GM12878 (cell line): ENCODE data around the gene ZC3H10. TPM values are rescaled to one million over a fixed set of nuclear protein-coding genes. Genes with fewer than 3 reads are reported as not detected.

Source experiments
- CHD4 ChIP-seq: fragments of 200-600 bp; sonication (generic); IDR thresholded peaks from 2 replicates; pipeline ENCODE4 v1.6.1; 2016; ENCODE audit warnings: mild to moderate bottlenecking
- EGR1 ChIP-seq, 2 experiments: IDR thresholded peaks; 1 replicate in 1 of 2; 2 replicates in 1 of 2; pipeline ENCODE4 v1.6.1; 2011 to 2012; ENCODE audit warnings: low read depth in 2 of 2, low read length in 2 of 2, borderline replicate concordance in 1 of 2, mild to moderate bottlenecking in 1 of 2, moderate library complexity in 1 of 2
- IKZF1 ChIP-seq: fragments of 450-650 bp; conservative IDR thresholded peaks from 2 replicates; pipeline ENCODE4 v1.6.1; 2017; ENCODE audit warnings: antibody characterized with exemption, mild to moderate bottlenecking
- IKZF2 ChIP-seq, 2 experiments: fragments of 450-650 bp; IDR thresholded peaks; 2 replicates each; pipeline ENCODE4 v1.6.1; 2017; ENCODE audit warnings: mild to moderate bottlenecking in 2 of 2, moderate library complexity in 2 of 2
- MYC ChIP-seq: IDR thresholded peaks from 2 replicates; pipeline ENCODE4 v1.6.1; 2011; ENCODE audit warnings: mild to moderate bottlenecking, low read length, moderate library complexity, inconsistent platforms; ENCODE audit not compliant: insufficient read depth, insufficient replicate concordance, insufficient read length, severe bottlenecking
- NR2F1 ChIP-seq: fragments of 450-650 bp; conservative IDR thresholded peaks from 2 replicates; pipeline ENCODE4 v1.6.1; 2017; ENCODE audit warnings: mild to moderate bottlenecking
- RAD21 ChIP-seq: IDR thresholded peaks from 2 replicates; pipeline ENCODE4 v1.6.1; 2011; ENCODE audit warnings: mild to moderate bottlenecking, low read depth, low read length, moderate library complexity; ENCODE audit not compliant: insufficient read depth
- RUNX3 ChIP-seq: IDR thresholded peaks from 2 replicates; pipeline ENCODE4 v1.6.1; 2012; ENCODE audit warnings: low read length, inconsistent platforms
- SMARCA5 ChIP-seq: fragments of 450-650 bp; IDR thresholded peaks from 2 replicates; pipeline ENCODE4 v1.6.1; 2017; ENCODE audit warnings: mild to moderate bottlenecking
- SMC3 ChIP-seq: IDR thresholded peaks from 2 replicates; pipeline ENCODE4 v1.6.1; 2011; ENCODE audit warnings: low read length, improper control_type of control experiment, borderline replicate concordance
- SREBF2 ChIP-seq: IDR thresholded peaks from 2 replicates; pipeline ENCODE4 v1.6.1; 2012; ENCODE audit warnings: mild to moderate bottlenecking, low read length
- YY1 ChIP-seq: IDR thresholded peaks from 2 replicates; pipeline ENCODE4 v1.6.1; 2011; ENCODE audit warnings: low read depth, mild to moderate bottlenecking, low read length
- polyA plus RNA-seq, 11 experiments: library from polyadenylated mRNA; depleted of rRNA in 4 of 11; unstranded in 6 of 11; stranded (reverse) in 5 of 11; fragments of >200 nt; fragmentation: Nextera tagmentation in 4 of 11; fragmentation: Illumina TruSeq in 1 of 11; extraction: Ambion mirVana in 4 of 11; extraction: Trizol in 1 of 11; gene quantifications; 1 replicate in 1 of 11; 2 replicates in 10 of 11; pipeline versions ENCODE4 v1.2.1 to v1.2.3, GENCODE V29; 2011 to 2016; ENCODE audit warnings: inconsistent platforms in 2 of 11, missing spikeins in 2 of 11, low read depth in 1 of 11
- total RNA-seq, 4 experiments: library from RNA; depleted of rRNA in 3 of 4; stranded (reverse); fragments of >200 nt in 3 of 4; fragmentation: Illumina TruSeq in 1 of 4; extraction: Trizol in 1 of 4; gene quantifications; 2 replicates each; pipeline versions ENCODE4 v1.2.1 to v1.2.3, GENCODE V29; 2013 to 2021
- TF ChIP-seq, protein P1 (sequence below): IDR thresholded peaks from 2 replicates; pipeline ENCODE4 v1.6.1; 2011; ENCODE audit warnings: low read depth, mild to moderate bottlenecking, low read length, moderate library complexity, borderline replicate concordance; ENCODE audit errors: extremely low read depth
- TF ChIP-seq, protein P2 (sequence below): fragments of 450-650 bp; IDR thresholded peaks from 2 replicates; pipeline ENCODE4 v1.6.1; 2017; ENCODE audit warnings: low read depth, mild to moderate bottlenecking, moderate library complexity
- TF ChIP-seq, protein P3 (sequence below): fragments of 450-650 bp; IDR thresholded peaks from 2 replicates; pipeline ENCODE4 v1.6.1; 2017; ENCODE audit warnings: mild to moderate bottlenecking, low read depth, inconsistent platforms; ENCODE audit not compliant: poor library complexity, severe bottlenecking

Gene ZC3H10
- total and polyA plus RNA-seq, 10 of the 15 experiments (the other 5 are each of a cell fraction or from before 2014, with no cell fraction given) = 0.56 to 6.4 (median 3.7) TPM

DNA sequence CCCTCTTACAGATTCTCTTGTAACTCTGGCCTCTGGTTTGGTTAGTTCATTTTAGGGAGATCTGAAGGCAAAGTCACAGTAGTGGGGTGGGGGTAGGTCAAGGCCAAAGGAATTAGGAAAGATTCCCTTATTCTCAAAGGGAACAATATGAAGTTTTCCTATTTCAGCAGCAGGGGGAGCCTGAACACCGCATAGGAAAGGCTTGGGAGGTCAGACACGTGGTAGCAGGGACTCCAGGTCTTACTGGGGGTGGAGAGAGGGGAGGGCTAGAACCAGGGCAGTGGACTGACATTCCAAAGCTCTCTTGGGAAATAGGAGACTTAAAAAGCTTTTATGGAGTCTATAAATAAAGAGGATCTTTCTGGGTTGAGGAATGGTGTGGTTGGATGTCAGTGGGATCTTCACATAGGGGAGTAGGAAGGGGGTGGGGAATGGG is 1.3 kb downstream of the ZC3H10 start (continued):
- peak; percentile 7 to 52; a peak in 3 of 4 replicates for TF ChIP-seq IKZF2 (IDR thresholded peaks at IDR 0.05)
- TF ChIP-seq NR2F1 = peak; percentile 60
- peak; percentile 91 for TF ChIP-seq RAD21
- TF ChIP-seq, protein P1, sequence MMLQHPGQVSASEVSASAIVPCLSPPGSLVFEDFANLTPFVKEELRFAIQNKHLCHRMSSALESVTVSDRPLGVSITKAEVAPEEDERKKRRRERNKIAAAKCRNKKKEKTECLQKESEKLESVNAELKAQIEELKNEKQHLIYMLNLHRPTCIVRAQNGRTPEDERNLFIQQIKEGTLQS = peak; percentile 46; the same call in 1 of the 2 replicates
- TF ChIP-seq, protein P2, sequence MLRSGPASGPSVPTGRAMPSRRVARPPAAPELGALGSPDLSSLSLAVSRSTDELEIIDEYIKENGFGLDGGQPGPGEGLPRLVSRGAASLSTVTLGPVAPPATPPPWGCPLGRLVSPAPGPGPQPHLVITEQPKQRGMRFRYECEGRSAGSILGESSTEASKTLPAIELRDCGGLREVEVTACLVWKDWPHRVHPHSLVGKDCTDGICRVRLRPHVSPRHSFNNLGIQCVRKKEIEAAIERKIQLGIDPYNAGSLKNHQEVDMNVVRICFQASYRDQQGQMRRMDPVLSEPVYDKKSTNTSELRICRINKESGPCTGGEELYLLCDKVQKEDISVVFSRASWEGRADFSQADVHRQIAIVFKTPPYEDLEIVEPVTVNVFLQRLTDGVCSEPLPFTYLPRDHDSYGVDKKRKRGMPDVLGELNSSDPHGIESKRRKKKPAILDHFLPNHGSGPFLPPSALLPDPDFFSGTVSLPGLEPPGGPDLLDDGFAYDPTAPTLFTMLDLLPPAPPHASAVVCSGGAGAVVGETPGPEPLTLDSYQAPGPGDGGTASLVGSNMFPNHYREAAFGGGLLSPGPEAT = peak; percentile 67
- TF ChIP-seq EGR1 (IDR thresholded peaks at IDR 0.05; ENCODE audit: borderline replicate concordance in 1 of 2, low read depth in 2 of 2, low read length in 2 of 2) = no peak
- peak; percentile 53 for TF ChIP-seq SMC3
- no peak for TF ChIP-seq SREBF2
- TF ChIP-seq, protein P3, sequence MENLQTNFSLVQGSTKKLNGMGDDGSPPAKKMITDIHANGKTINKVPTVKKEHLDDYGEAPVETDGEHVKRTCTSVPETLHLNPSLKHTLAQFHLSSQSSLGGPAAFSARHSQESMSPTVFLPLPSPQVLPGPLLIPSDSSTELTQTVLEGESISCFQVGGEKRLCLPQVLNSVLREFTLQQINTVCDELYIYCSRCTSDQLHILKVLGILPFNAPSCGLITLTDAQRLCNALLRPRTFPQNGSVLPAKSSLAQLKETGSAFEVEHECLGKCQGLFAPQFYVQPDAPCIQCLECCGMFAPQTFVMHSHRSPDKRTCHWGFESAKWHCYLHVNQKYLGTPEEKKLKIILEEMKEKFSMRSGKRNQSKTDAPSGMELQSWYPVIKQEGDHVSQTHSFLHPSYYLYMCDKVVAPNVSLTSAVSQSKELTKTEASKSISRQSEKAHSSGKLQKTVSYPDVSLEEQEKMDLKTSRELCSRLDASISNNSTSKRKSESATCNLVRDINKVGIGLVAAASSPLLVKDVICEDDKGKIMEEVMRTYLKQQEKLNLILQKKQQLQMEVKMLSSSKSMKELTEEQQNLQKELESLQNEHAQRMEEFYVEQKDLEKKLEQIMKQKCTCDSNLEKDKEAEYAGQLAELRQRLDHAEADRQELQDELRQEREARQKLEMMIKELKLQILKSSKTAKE = peak; percentile 13
- 0 out of 2 replicates have a peak, but pooled peaks have one; percentile 28 for TF ChIP-seq SMARCA5
- peak; percentile 58; the same call in 1 of the 2 replicates for TF ChIP-seq RUNX3
- TF ChIP-seq YY1 = peak; percentile 51; the same call in 1 of the 2 replicates
- TF ChIP-seq MYC = peak; percentile 43
- no peak for TF ChIP-seq CHD4
- TF ChIP-seq IKZF1 = peak; percentile 55
- TF ChIP-seq, all 136 proteins: peak for 19
